Measurements from ENCODE around the gene MRPL11. TPM values are rescaled to one million over a fixed set of nuclear protein-coding genes. Genes with fewer than 3 reads are reported as not detected.

Gene MRPL11
- total and polyA plus RNA-seq, 2 donors (not counting 3 experiments of a cell fraction or from before 2014, with no cell fraction given): 54.9 to 69.1 TPM

GRCh38 chr11:66411323-66411722 is 27.3 kb downstream of the MRPL11 start:
- no peak overlapping the region for H3K27ac ChIP-seq (ENCODE audit: insufficient read depth, low read depth, low read length)

More at GRCh38 chr11:66411323-66411722, 27.3 kb downstream of the MRPL11 start:
- Histone ChIP-seq H3K4me2 (ENCODE audit: insufficient read depth, low read length) (no peak overlapping the region), H3K79me2 (ENCODE audit: control insufficient read depth, insufficient read depth, low read length) (no peaks in the 10 kb centered on the region), H3K9me3 (replicated peaks; ENCODE audit: control insufficient read depth, insufficient read depth, low read length) (no peaks in the 10 kb centered on the region), H3K9me1 (replicated peaks; ENCODE audit: control insufficient read depth, extremely low read depth, insufficient read depth, low read length) (no peaks in the 10 kb centered on the region), H3K4me3 (replicated peaks in 1 of 3; ENCODE audit: insufficient read depth in 1 of 3, low read depth in 1 of 3, low read length in 3 of 3) (no peak overlapping the region), H4K20me1 (replicated peaks; ENCODE audit: control insufficient read depth, extremely low read depth, insufficient read depth, low read length) (no peaks in the 10 kb centered on the region), H3K36me3 (ENCODE audit: control insufficient read depth in 2 of 2, extremely low read depth in 1 of 2, insufficient read depth in 2 of 2, low read length in 2 of 2) (no peaks in the 10 kb centered on the region), H3K27me3 (ENCODE audit: control insufficient read depth in 2 of 2, insufficient read depth in 2 of 2, low read length in 2 of 2) (peaks cover 8 to 13% of the 10 kb centered on the region in 2 experiments), H3K9ac (replicated peaks; ENCODE audit: extremely low read depth, insufficient read depth, low read length) (no peak overlapping the region), H3K4me1 (ENCODE audit: control insufficient read depth, extremely low read depth, insufficient read depth, low read length) (no peaks in the 10 kb centered on the region), H2AFZ (ENCODE audit: low read depth, low read length) (no peak overlapping the region)
- BruUV-seq (replicated peaks): no TSS peak
- no peak for FAIRE-seq
- DNase-seq (ENCODE audit: low read depth, low spot score): no peak
- dilution Hi-C loops (cut with MboI; ENCODE audit: extremely low pct_ligation_motif_present, low sequenced_read_pairs) (no loop called here), intact Hi-C loops (cut with micrococcal nuclease) (no loop called here)
- ChIA-PET CTCF (interaction anchor here (1.2 to 7.1 kb wide), 4 partner anchors 10 to 27 kb away, joined by 4 to 87 read pairs (median 5); partner anchors contain the start of genes MRPL11 and NPAS4), POLR2A (no interaction called here)
- TF ChIP-seq EZH2 (IDR thresholded peaks at IDR 0.05; ENCODE audit: borderline replicate concordance, low read depth, low read length, severe bottlenecking) (no peak), CTCF (IDR thresholded peaks at IDR 0.05; ENCODE audit: extremely low read depth in 1 of 2, insufficient read depth in 1 of 2, low read depth in 1 of 2, low read length in 2 of 2) (no peak), JUN (IDR thresholded peaks at IDR 0.05; ENCODE audit: borderline replicate concordance, insufficient read depth, insufficient read length, low read depth) (no peak), MAX (IDR thresholded peaks at IDR 0.05; ENCODE audit: insufficient read depth, insufficient read length) (no peak), FOS (IDR thresholded peaks at IDR 0.05; ENCODE audit: borderline replicate concordance, insufficient read depth, low read length) (no peak), GATA2 (IDR thresholded peaks at IDR 0.05; ENCODE audit: insufficient read depth, insufficient read length, low read depth, low read length) (no peak), POLR2A (IDR thresholded peaks at IDR 0.05; ENCODE audit: low read depth, low read length) (no peak), POLR2AphosphoS5 (IDR thresholded peaks at IDR 0.05; ENCODE audit: insufficient read depth, low read depth, low read length) (no peak), MYC (IDR thresholded peaks at IDR 0.05; ENCODE audit: low read depth, low read length) (no peak)
